HG03575 (cell line): Measurements from ENCODE around the gene UFC1.

Source experiments
- ATAC-seq: cut with Tn5 transposase; IDR thresholded peaks from one replicate; pipeline ENCODE4 v1.9.1; 2021; ENCODE audit not compliant: unreplicated experiment, insufficient number of reproducible peaks, low FRiP score; ENCODE audit errors: extremely low read depth

UFC1 gene

GRCh38 chr1:161200992-161201835 is 47.4 kb downstream of the UFC1 start:
- ATAC-seq, result no peak

DNA sequence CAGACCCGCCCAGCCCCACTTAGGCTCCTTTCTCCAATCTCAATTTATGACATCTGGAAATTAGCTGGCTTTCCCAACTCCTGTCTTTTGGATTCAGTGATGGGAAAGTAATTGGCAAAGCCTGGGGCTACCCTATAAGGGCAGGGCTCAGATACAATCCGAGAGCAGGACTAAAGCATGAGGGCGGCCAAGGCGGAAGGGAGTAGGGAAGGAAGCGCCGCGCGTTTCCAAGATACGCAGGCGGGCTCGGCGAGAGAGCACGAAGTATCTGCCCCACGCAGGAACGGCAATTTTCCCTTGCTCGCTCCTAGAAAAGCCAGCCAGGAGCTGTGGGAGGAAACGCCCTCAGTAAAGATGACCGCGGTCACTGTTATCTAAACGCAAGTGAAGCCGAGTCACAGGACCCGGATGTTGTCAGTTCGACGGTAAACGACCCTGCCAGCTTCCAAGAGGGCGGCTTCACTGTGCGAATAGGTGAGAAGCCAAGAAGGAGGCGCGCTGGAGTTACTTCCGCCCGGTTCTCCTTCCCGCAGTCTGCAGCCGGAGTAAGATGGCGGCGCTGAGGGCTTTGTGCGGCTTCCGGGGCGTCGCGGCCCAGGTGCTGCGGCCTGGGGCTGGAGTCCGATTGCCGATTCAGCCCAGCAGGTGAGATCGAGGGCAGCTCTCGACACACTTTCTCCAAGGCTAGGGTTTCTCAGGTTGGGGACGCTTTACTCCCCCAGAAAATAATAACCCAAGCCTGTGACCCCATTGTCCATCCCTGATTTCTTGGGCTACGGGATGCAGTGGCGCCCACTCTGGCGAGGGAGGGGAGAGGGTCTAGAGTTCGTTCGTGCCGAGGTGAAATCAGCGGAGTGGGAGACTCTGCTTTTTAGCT is 48.3 kb downstream of the UFC1 start, which contains the start of gene NDUFS2:
TSS of gene NDUFS2 (plus strand) at position 532 of the 877 bp plus-strand sequence. CDS start at position 551, 19 bp downstream.
- ATAC-seq, result peak; percentile 57

DNA sequence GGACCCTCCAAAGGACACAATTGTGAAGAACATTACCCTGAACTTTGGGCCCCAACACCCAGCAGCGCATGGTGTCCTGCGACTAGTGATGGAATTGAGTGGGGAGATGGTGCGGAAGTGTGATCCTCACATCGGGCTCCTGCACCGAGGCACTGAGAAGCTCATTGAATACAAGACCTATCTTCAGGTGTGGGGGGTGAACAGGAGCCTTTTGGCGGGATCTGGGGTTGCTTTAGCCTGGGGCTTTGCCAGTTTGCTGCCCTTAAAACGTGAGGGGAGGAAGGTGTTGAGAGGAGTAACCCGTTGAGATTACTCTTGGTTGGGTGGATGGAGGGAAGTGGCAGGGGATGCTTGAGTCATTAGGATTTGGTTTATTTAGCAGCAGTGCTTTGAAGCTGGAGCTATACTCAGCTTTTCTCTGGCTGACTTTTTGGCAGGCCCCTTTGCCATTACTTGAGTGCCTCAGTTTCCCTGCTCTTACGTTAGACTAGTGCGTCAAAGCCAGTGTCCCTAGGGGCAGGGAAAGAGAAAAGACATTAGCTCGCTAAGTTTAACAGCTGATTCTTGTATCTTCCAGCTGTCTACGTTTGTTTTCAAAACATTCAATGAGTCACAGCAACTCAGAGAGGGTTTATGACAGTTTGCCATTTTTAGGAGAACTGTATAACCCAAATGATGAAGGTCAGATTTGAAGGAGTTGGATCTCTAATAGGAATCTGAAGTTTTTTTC is 52.8 kb downstream of the UFC1 start:
- no peak for ATAC-seq

- no peak for ATAC-seq
Observed at GRCh38 chr1:161207173-161207572, 53.4 kb downstream of the UFC1 start.
